Mucosa of stomach (tissue), 1 donor: ENCODE data around the gene RING1.

ENCODE experiments used
- H3K27me3 ChIP-seq: one replicate; pipeline ENCODE4 v1.7.0; 2013; ENCODE audit warnings: mild to moderate bottlenecking, low read length; ENCODE audit not compliant: control insufficient read depth, insufficient read depth
- H3K36me3 ChIP-seq: one replicate; pipeline ENCODE4 v1.7.0; 2013; ENCODE audit warnings: low read length; ENCODE audit not compliant: control insufficient read depth, insufficient read depth
- H3K4me1 ChIP-seq: one replicate; pipeline ENCODE4 v1.7.0; 2013; ENCODE audit warnings: mild to moderate bottlenecking, low read length; ENCODE audit not compliant: control insufficient read depth, insufficient read depth
- H3K4me3 ChIP-seq: one replicate; pipeline ENCODE4 v1.7.0; 2013; ENCODE audit warnings: low read length
- H3K9ac ChIP-seq: one replicate; pipeline ENCODE4 v1.7.0; 2013; ENCODE audit warnings: mild to moderate bottlenecking, low read length, moderate library complexity
- H3K9me3 ChIP-seq: one replicate; pipeline ENCODE4 v1.7.0; 2013; ENCODE audit warnings: mild to moderate bottlenecking, low read length, moderate library complexity; ENCODE audit not compliant: control insufficient read depth
- donor health status: Pancreatic carcinoma.

Gene RING1

GRCh38 chr6:33250731-33251130 is 42.4 kb downstream of the RING1 start:
- Histone ChIP-seq H3K9ac (no peak overlapping the region), H3K36me3 (no peaks in the 10 kb centered on the region), H3K4me1 (peaks cover 25% of the 10 kb centered on the region), H3K27me3 (no peaks in the 10 kb centered on the region), H3K9me3 (no peaks in the 10 kb centered on the region), H3K4me3 (no peak overlapping the region)

- Histone ChIP-seq H3K27me3 (no peaks in the 10 kb centered on the region), H3K36me3 (no peaks in the 10 kb centered on the region), H3K4me1 (peaks cover 25% of the 10 kb centered on the region), H3K9ac (no peak overlapping the region), H3K4me3 (no peak overlapping the region), H3K9me3 (no peaks in the 10 kb centered on the region)
These were observed 43.2 kb downstream of the RING1 start for GRCh38 chr6:33251395-33252012.

GRCh38 chr6:33252759-33253158 is 44.5 kb downstream of the RING1 start:
- Histone ChIP-seq H3K4me3 (no peak overlapping the region), H3K27me3 (no peaks in the 10 kb centered on the region)

GRCh38 chr6:33254591-33254990 is 46.3 kb downstream of the RING1 start:
- Histone ChIP-seq H3K4me3 (no peak overlapping the region), H3K4me1 (peaks cover 11% of the 10 kb centered on the region), H3K9ac (no peak overlapping the region), H3K27me3 (no peaks in the 10 kb centered on the region), H3K36me3 (no peaks in the 10 kb centered on the region), H3K9me3 (no peaks in the 10 kb centered on the region)

More at GRCh38 chr6:33252759-33253158, 44.5 kb downstream of the RING1 start:
- Histone ChIP-seq H3K36me3 (no peaks in the 10 kb centered on the region), H3K4me1 (peaks cover 25% of the 10 kb centered on the region), H3K9ac (no peak overlapping the region), H3K9me3 (no peaks in the 10 kb centered on the region)

GRCh38 chr6:33259032-33259431 is 50.7 kb downstream of the RING1 start:
- Histone ChIP-seq H3K9ac (no peak overlapping the region), H3K4me1 (no peaks in the 10 kb centered on the region), H3K27me3 (no peaks in the 10 kb centered on the region), H3K36me3 (peaks cover 7% of the 10 kb centered on the region), H3K9me3 (no peaks in the 10 kb centered on the region), H3K4me3 (no peak overlapping the region)
